GM12878 (cell line): ENCODE measurements around the gene CCT6B. TPM values are rescaled to one million over a fixed set of nuclear protein-coding genes. Genes with fewer than 3 reads are reported as not detected.

Experiments
- ATAC-seq: fragments of 200-7000 bp; cut with Tn5 transposase; 3 replicates; pipeline ENCODE4 v1.9.1; 2020; ENCODE audit warnings: mild to moderate bottlenecking, moderate library complexity
- BruUV-seq: library from RNA; stranded (reverse); fragments of 400-500 nt; replicated peaks from 2 replicates; lab custom pipeline; 2021; lab: Mats Ljungman, UMichigan
- CTCF ChIA-PET: fragments of 300-600 bp; sonication (Branson Sonifier 250); formaldehyde crosslinking; extraction: SDS; loops from one replicate; lab custom pipeline; 2021; ENCODE audit warnings: inconsistent platforms; lab: Yijun Ruan, JAX
- POLR2A ChIA-PET: fragments of 350-600 bp; formaldehyde crosslinking; extraction: SDS; loops from one replicate; lab custom pipeline; 2021; ENCODE audit warnings: inconsistent platforms; lab: Charles Lee
- RAD21 ChIA-PET: fragments of 300-600 bp; sonication (Branson Sonifier 250); formaldehyde crosslinking; loops from one replicate; lab custom pipeline; 2023; ENCODE audit warnings: antibody characterized with exemption; ENCODE audit not compliant: unreplicated experiment; lab: Charles Lee
- SMC1A ChIA-PET: fragments of 300-600 bp; sonication (Branson Sonifier 250); formaldehyde crosslinking; loops from one replicate; lab custom pipeline; 2023; ENCODE audit not compliant: unreplicated experiment, uncharacterized antibody; lab: Charles Lee
- DNase-seq: peaks from one replicate; pipeline ENCODE4 v3.0.0-alpha.2; 2011; ENCODE audit warnings: low read depth, low spot score
- FAIRE-seq: peaks from 3 replicates; lab custom pipeline; 2011; peaks lifted over from hg19 to GRCh38; lab: Jason Lieb, UNC
- H2AFZ ChIP-seq: 2 replicates; pipeline ENCODE4 v1.6.0; 2011; ENCODE audit warnings: low read depth, low read length, control low read depth; ENCODE audit not compliant: control insufficient read depth
- H3K27ac ChIP-seq: 2 replicates; pipeline ENCODE4 v1.5.1; 2011; ENCODE audit warnings: control low read depth; ENCODE audit not compliant: control insufficient read depth, insufficient read depth
- H3K27me3 ChIP-seq, 2 experiments: replicated peaks in 1 of 2; 2 replicates each; pipeline versions ENCODE4 v1.6.0 to v1.6.1; 2011; ENCODE audit warnings: low read length in 1 of 2; ENCODE audit not compliant: control insufficient read depth in 2 of 2, insufficient read depth in 2 of 2
- H3K36me3 ChIP-seq, 2 experiments: 2 replicates each; pipeline ENCODE4 v1.5.1; 2011; ENCODE audit warnings: low read length in 1 of 2; ENCODE audit not compliant: control insufficient read depth in 2 of 2, insufficient read depth in 2 of 2
- H3K4me1 ChIP-seq: 2 replicates; pipeline ENCODE4 v1.6.1; 2011; ENCODE audit warnings: mild to moderate bottlenecking, low read length, moderate library complexity, mixed read lengths; ENCODE audit not compliant: control insufficient read depth, insufficient read depth
- H3K4me2 ChIP-seq: 2 replicates; pipeline ENCODE4 v1.6.0; 2011; ENCODE audit warnings: control low read depth; ENCODE audit not compliant: control insufficient read depth, insufficient read depth
- H3K4me3 ChIP-seq: fragments of 200-600 bp; sonication (generic); 2 replicates; pipeline ENCODE4 v1.5.1; 2016
- H3K79me2 ChIP-seq: 2 replicates; pipeline ENCODE4 v1.6.0; 2011; ENCODE audit warnings: low read length; ENCODE audit not compliant: control insufficient read depth, insufficient read depth
- H3K9ac ChIP-seq: 2 replicates; pipeline ENCODE4 v1.8.0; 2011; ENCODE audit warnings: low read length, control low read depth, mixed read lengths; ENCODE audit not compliant: control insufficient read depth, insufficient read depth
- H3K9me3 ChIP-seq: replicated peaks from 3 replicates; pipeline ENCODE4 v1.5.1; 2011; ENCODE audit warnings: mild to moderate bottlenecking, low read length; ENCODE audit not compliant: control insufficient read depth, insufficient read depth
- H4K20me1 ChIP-seq: 2 replicates; pipeline ENCODE4 v1.6.0; 2011; ENCODE audit not compliant: control insufficient read depth, insufficient read depth
- ATF7 ChIP-seq: fragments of 450-650 bp; IDR thresholded peaks from 2 replicates; pipeline ENCODE4 v1.6.1; 2016; ENCODE audit warnings: low read depth, mild to moderate bottlenecking
- CREM ChIP-seq: IDR thresholded peaks from 2 replicates; pipeline ENCODE4 v1.6.1; 2014; ENCODE audit warnings: antibody characterized with exemption, low read depth
- ETV6 ChIP-seq, 2 experiments: fragments of 450-650 bp in 1 of 2; IDR thresholded peaks in 1 of 2; conservative IDR thresholded peaks in 1 of 2; 2 replicates each; pipeline ENCODE4 v1.6.1; 2014; ENCODE audit warnings: antibody characterized with exemption in 1 of 2, borderline replicate concordance in 1 of 2, low read depth in 1 of 2, mild to moderate bottlenecking in 1 of 2, moderate library complexity in 1 of 2
- FOS ChIP-seq: IDR thresholded peaks from 3 replicates; pipeline ENCODE4 v1.6.1; 2011; ENCODE audit warnings: borderline replicate concordance; ENCODE audit not compliant: insufficient read length; ENCODE audit errors: extremely low read depth
- HDGF ChIP-seq: fragments of 450-650 bp; IDR thresholded peaks from 2 replicates; pipeline ENCODE4 v1.6.1; 2016; ENCODE audit warnings: antibody characterized with exemption
- LARP7 ChIP-seq: fragments of 450-650 bp; IDR thresholded peaks from 2 replicates; pipeline ENCODE4 v1.6.1; 2017; ENCODE audit warnings: mild to moderate bottlenecking
- NFYA ChIP-seq: IDR thresholded peaks from 2 replicates; pipeline ENCODE4 v1.6.1; 2011; ENCODE audit warnings: low read depth, mild to moderate bottlenecking, low read length, improper control_type of control experiment, borderline replicate concordance
- PKNOX1 ChIP-seq: fragments of 450-650 bp; IDR thresholded peaks from 2 replicates; pipeline ENCODE4 v1.6.1; 2016; ENCODE audit warnings: mild to moderate bottlenecking
- PML ChIP-seq: IDR thresholded peaks from 2 replicates; pipeline ENCODE4 v1.6.1; 2012; ENCODE audit warnings: low read length, inconsistent platforms
- SMAD5 ChIP-seq: IDR thresholded peaks from 2 replicates; pipeline ENCODE4 v1.6.1; 2016; ENCODE audit warnings: antibody characterized with exemption, low read depth
- SMARCA5 ChIP-seq: fragments of 450-650 bp; IDR thresholded peaks from 2 replicates; pipeline ENCODE4 v1.6.1; 2017; ENCODE audit warnings: mild to moderate bottlenecking
- SP1 ChIP-seq: IDR thresholded peaks from one replicate; pipeline ENCODE4 v1.6.1; 2011; ENCODE audit warnings: low read depth, low read length
- STAT3 ChIP-seq: IDR thresholded peaks from 2 replicates; pipeline ENCODE4 v1.6.1; 2011; ENCODE audit warnings: low read depth, low read length, improper control_type of control experiment
- WGBS: methylation state at CpG from one replicate; pipeline ENCODE4 v1.1.6; 2016; ENCODE audit warnings: low lambda C conversion rate; ENCODE audit not compliant: insufficient replicate concordance, insufficient coverage; ENCODE audit errors: missing lambda C conversion rate; 5-methylcytosine and 5-hydroxymethylcytosine counted together
- in situ Hi-C: fragments of 300-500 bp; cut with MboI; formaldehyde crosslinking; loops from 9 replicates; pipeline ENCODE4 v1.14.3; 2018; ENCODE audit warnings: mixed read lengths
- intact Hi-C: fragments of 100-400 bp; cut with micrococcal nuclease; formaldehyde crosslinking; loops from one replicate; pipeline ENCODE4 v1.14.2; 2022; ENCODE audit not compliant: unreplicated experiment
- polyA plus RNA-seq, 11 experiments: library from polyadenylated mRNA; depleted of rRNA in 4 of 11; unstranded in 6 of 11; stranded (reverse) in 5 of 11; fragments of >200 nt; fragmentation: Nextera tagmentation in 4 of 11; fragmentation: Illumina TruSeq in 1 of 11; extraction: Ambion mirVana in 4 of 11; extraction: Trizol in 1 of 11; gene quantifications; 1 replicate in 1 of 11; 2 replicates in 10 of 11; pipeline versions ENCODE4 v1.2.1 to v1.2.3, GENCODE V29; 2011 to 2016; ENCODE audit warnings: inconsistent platforms in 2 of 11, missing spikeins in 2 of 11, low read depth in 1 of 11
- total RNA-seq, 4 experiments: library from RNA; depleted of rRNA in 3 of 4; stranded (reverse); fragments of >200 nt in 3 of 4; fragmentation: Illumina TruSeq in 1 of 4; extraction: Trizol in 1 of 4; gene quantifications; 2 replicates each; pipeline versions ENCODE4 v1.2.1 to v1.2.3, GENCODE V29; 2013 to 2021
- TF ChIP-seq, protein P1 (sequence below): fragments of 450-650 bp; IDR thresholded peaks from 2 replicates; pipeline ENCODE4 v1.6.1; 2018; ENCODE audit warnings: borderline replicate concordance, mild to moderate bottlenecking; ENCODE audit not compliant: partially characterized antibody
- TF ChIP-seq, protein P2 (sequence below): fragments of 450-650 bp; formaldehyde crosslinking; IDR thresholded peaks from 2 replicates; pipeline ENCODE4 v1.5.0; 2022; ENCODE audit warnings: mild to moderate bottlenecking, missing genetic modification characterization

CCT6B gene
- total and polyA plus RNA-seq, 10 of the 15 experiments (the other 5 are each of a cell fraction or from before 2014, with no cell fraction given) = 1.6 to 6.1 (median 2.6) TPM

GRCh38 chr17:34981538-34982241 is 20.4 kb upstream of the CCT6B start:
- 41% methylated on average over 8 of the region's 8 CpGs for WGBS
- ChIA-PET CTCF (interaction anchor here (0.7 to 3.9 kb wide), 12 partner anchors 10 to 138 kb away, joined by 3 to 16 read pairs (median 3); partner anchors contain the start of genes CCT6B and ZNF830), SMC1A (interaction anchor here (0.6 to 2.6 kb wide), 19 partner anchors 9 to 556 kb away, joined by 3 to 20 read pairs (median 3); partner anchors contain the start of gene SLFN12L), POLR2A (interaction anchor here (1.1 to 2.5 kb wide), 4 partner anchors 10 to 138 kb away, joined by 4 to 7 read pairs (median 5); partner anchors contain the start of gene RAD51D), RAD21 (interaction anchor here (0.7 to 2.4 kb wide), 7 partner anchors 9 to 439 kb away, joined by 3 to 17 read pairs (median 5); partner anchors contain the start of gene RFFL)
- no peak for FAIRE-seq
- Histone ChIP-seq H3K36me3 (peaks cover 0 to 4% of the 10 kb centered on the region in 2 experiments; a peak in 1 of 4 replicates), H3K9me3 (no peaks in the 10 kb centered on the region), H3K79me2 (peaks cover 22% of the 10 kb centered on the region), H2AFZ (peak overlapping the region; percentile 55), H3K27ac (peak overlapping the region; percentile 85), H3K4me3 (peak overlapping the region; percentile 89), H3K27me3 (no peaks in the 10 kb centered on the region), H3K4me1 (peaks cover 12% of the 10 kb centered on the region), H3K9ac (peak overlapping the region; percentile 89), H3K4me2 (peak overlapping the region; percentile 86), H4K20me1 (no peaks in the 10 kb centered on the region)
- no peak for TF ChIP-seq SMARCA5
- peak; percentile 86 for TF ChIP-seq ATF7
- no peak for TF ChIP-seq ETV6 (conservative IDR thresholded peaks at IDR 0.05 in 1 of 2, IDR thresholded peaks at IDR 0.05 in 1 of 2; ENCODE audit: borderline replicate concordance in 1 of 2, low read depth in 1 of 2)
- 0 out of 2 replicates have a peak, but pooled peaks have one; percentile 18 for TF ChIP-seq CREM
- no peak for TF ChIP-seq HDGF
- no peak for TF ChIP-seq FOS
- no peak for TF ChIP-seq PKNOX1
- no peak for TF ChIP-seq NFYA
- TF ChIP-seq, protein P1, sequence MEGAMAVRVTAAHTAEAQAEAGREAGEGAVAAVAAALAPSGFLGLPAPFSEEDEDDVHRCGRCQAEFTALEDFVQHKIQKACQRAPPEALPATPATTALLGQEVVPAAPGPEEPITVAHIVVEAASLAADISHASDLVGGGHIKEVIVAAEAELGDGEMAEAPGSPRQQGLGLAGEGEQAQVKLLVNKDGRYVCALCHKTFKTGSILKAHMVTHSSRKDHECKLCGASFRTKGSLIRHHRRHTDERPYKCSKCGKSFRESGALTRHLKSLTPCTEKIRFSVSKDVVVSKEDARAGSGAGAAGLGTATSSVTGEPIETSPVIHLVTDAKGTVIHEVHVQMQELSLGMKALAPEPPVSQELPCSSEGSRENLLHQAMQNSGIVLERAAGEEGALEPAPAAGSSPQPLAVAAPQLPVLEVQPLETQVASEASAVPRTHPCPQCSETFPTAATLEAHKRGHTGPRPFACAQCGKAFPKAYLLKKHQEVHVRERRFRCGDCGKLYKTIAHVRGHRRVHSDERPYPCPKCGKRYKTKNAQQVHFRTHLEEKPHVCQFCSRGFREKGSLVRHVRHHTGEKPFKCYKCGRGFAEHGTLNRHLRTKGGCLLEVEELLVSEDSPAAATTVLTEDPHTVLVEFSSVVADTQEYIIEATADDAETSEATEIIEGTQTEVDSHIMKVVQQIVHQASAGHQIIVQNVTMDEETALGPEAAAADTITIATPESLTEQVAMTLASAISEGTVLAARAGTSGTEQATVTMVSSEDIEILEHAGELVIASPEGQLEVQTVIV = no peak
- TF ChIP-seq STAT3 = no peak
- TF ChIP-seq PML = no peak
- TF ChIP-seq SP1 = no peak
- no peak for TF ChIP-seq SMAD5
- TF ChIP-seq, protein P2, sequence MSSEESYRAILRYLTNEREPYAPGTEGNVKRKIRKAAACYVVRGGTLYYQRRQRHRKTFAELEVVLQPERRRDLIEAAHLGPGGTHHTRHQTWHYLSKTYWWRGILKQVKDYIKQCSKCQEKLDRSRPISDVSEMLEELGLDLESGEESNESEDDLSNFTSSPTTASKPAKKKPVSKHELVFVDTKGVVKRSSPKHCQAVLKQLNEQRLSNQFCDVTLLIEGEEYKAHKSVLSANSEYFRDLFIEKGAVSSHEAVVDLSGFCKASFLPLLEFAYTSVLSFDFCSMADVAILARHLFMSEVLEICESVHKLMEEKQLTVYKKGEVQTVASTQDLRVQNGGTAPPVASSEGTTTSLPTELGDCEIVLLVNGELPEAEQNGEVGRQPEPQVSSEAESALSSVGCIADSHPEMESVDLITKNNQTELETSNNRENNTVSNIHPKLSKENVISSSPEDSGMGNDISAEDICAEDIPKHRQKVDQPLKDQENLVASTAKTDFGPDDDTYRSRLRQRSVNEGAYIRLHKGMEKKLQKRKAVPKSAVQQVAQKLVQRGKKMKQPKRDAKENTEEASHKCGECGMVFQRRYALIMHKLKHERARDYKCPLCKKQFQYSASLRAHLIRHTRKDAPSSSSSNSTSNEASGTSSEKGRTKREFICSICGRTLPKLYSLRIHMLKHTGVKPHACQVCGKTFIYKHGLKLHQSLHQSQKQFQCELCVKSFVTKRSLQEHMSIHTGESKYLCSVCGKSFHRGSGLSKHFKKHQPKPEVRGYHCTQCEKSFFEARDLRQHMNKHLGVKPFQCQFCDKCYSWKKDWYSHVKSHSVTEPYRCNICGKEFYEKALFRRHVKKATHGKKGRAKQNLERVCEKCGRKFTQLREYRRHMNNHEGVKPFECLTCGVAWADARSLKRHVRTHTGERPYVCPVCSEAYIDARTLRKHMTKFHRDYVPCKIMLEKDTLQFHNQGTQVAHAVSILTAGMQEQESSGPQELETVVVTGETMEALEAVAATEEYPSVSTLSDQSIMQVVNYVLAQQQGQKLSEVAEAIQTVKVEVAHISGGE (CRISPR knock-in tag) = no peak
- no peak for TF ChIP-seq LARP7
- intact Hi-C loops = loop anchor here (5.0 to 10.0 kb wide), 3 partner anchors 106 to 557 kb away; partner anchors contain the start of gene RAD51D
- BruUV-seq = TSS peak; percentile 63
- in situ Hi-C loops = no loop called here
- DNase-seq = no peak
- peak; percentile 27 for ATAC-seq
